IgD-negative memory B cell (primary cell): ENCODE measurements around the gene SLC12A7. TPM values are rescaled to one million over a fixed set of nuclear protein-coding genes. Genes with fewer than 3 reads are reported as not detected.
"Not testable (repeated sequence)": the region's sequence is repeated elsewhere in the genome, so short reads cannot be mapped to it uniquely, and the experiment has no call there.

Experiments
- H3K27ac Mint-ChIP-seq, 3 donors: one replicate each; pipeline ENCODE4 v1.8.0; 2020 to 2022; ENCODE audit warnings: mild to moderate bottlenecking in 3 of 3, mixed read lengths in 3 of 3, moderate library complexity in 1 of 3
- H3K27me3 Mint-ChIP-seq: one replicate; pipeline ENCODE4 v1.8.0; 2021; ENCODE audit warnings: mixed read lengths
- H3K36me3 Mint-ChIP-seq: one replicate; pipeline ENCODE4 v1.8.0; 2020; ENCODE audit warnings: mild to moderate bottlenecking, mixed read lengths
- H3K4me1 Mint-ChIP-seq, 3 donors: one replicate each; pipeline ENCODE4 v1.8.0; 2020 to 2022; ENCODE audit warnings: mixed read lengths in 3 of 3, mild to moderate bottlenecking in 1 of 3
- H3K4me3 Mint-ChIP-seq, 4 donors: one replicate each; pipeline ENCODE4 v1.8.0; 2020 to 2022; ENCODE audit warnings: mild to moderate bottlenecking in 4 of 4, mixed read lengths in 4 of 4, moderate library complexity in 3 of 4
- H3K9me3 Mint-ChIP-seq, 3 donors: one replicate each; pipeline ENCODE4 v1.8.0; 2020 to 2021; ENCODE audit warnings: mixed read lengths in 3 of 3, mild to moderate bottlenecking in 1 of 3
- polyA plus RNA-seq: library from polyadenylated mRNA; unstranded; fragments of 300-500 nt; fragmentation: Illumina TruSeq; gene quantifications from one replicate; pipeline ENCODE4 v1.2.3, GENCODE V29; 2021

The SLC12A7 gene
- polyA plus RNA-seq, 1 donor from 2014 or later = 10.9 TPM

GRCh38 chr5:1094670-1095190, 17.1 kb downstream of the SLC12A7 start:
- Mint-ChIP-seq H3K36me3 (no peaks in the 10 kb centered on the region), H3K4me1 (peaks cover 5 to 6% (median 5%) of the 10 kb centered on the region in 3 donors), H3K4me3 (no peak overlapping the region), H3K9me3 (no peaks in the 10 kb centered on the region), H3K27ac (peak overlapping the region in 1 of 3 donors; percentile 51), H3K27me3 (no peaks in the 10 kb centered on the region)

- no peaks in the 10 kb centered on the region for H3K36me3 Mint-ChIP-seq
- peak overlapping the region in 2 of 3 donors; percentile 31 to 73 for H3K27ac Mint-ChIP-seq
- H3K4me1 Mint-ChIP-seq = peaks cover 5 to 6% (median 5%) of the 10 kb centered on the region in 3 donors
- no peak overlapping the region for H3K4me3 Mint-ChIP-seq
- H3K27me3 Mint-ChIP-seq = no peaks in the 10 kb centered on the region
- no peaks in the 10 kb centered on the region for H3K9me3 Mint-ChIP-seq
These were observed 18.5 kb downstream of the SLC12A7 start for GRCh38 chr5:1093361-1093760.

GRCh38 chr5:1092122-1092521, 19.7 kb downstream of the SLC12A7 start:
- no peaks in the 10 kb centered on the region for H3K36me3 Mint-ChIP-seq
- H3K27me3 Mint-ChIP-seq = no peaks in the 10 kb centered on the region
- H3K4me1 Mint-ChIP-seq = peaks cover 0 to 4% (median 3%) of the 10 kb centered on the region in 3 donors
- H3K27ac Mint-ChIP-seq = no peak overlapping the region
- H3K9me3 Mint-ChIP-seq = no peaks in the 10 kb centered on the region
- no peak overlapping the region for H3K4me3 Mint-ChIP-seq

- peaks cover 0 to 4% (median 3%) of the 10 kb centered on the region in 3 donors for H3K4me1 Mint-ChIP-seq
- H3K9me3 Mint-ChIP-seq = no peaks in the 10 kb centered on the region
These were observed 20.2 kb downstream of the SLC12A7 start for GRCh38 chr5:1091632-1092031.

GRCh38 chr5:1090538-1090937, 21.3 kb downstream of the SLC12A7 start:
- no peak overlapping the region for H3K27ac Mint-ChIP-seq
- no peaks in the 10 kb centered on the region for H3K9me3 Mint-ChIP-seq
- no peaks in the 10 kb centered on the region for H3K36me3 Mint-ChIP-seq
- no peaks in the 10 kb centered on the region for H3K27me3 Mint-ChIP-seq
- H3K4me1 Mint-ChIP-seq = peaks cover 0 to 3% (median 0%) of the 10 kb centered on the region in 3 donors
- H3K4me3 Mint-ChIP-seq = no peak overlapping the region

More at GRCh38 chr5:1091632-1092031, 20.2 kb downstream of the SLC12A7 start:
- Mint-ChIP-seq H3K27ac (no peak overlapping the region), H3K4me3 (no peak overlapping the region), H3K27me3 (no peaks in the 10 kb centered on the region), H3K36me3 (no peaks in the 10 kb centered on the region)

GRCh38 chr5:1089621-1090040, 22.2 kb downstream of the SLC12A7 start:
- H3K36me3 Mint-ChIP-seq = no peaks in the 10 kb centered on the region
- H3K4me1 Mint-ChIP-seq = peaks cover 0 to 3% (median 0%) of the 10 kb centered on the region in 3 donors
- H3K27me3 Mint-ChIP-seq = no peaks in the 10 kb centered on the region
- H3K9me3 Mint-ChIP-seq = no peaks in the 10 kb centered on the region
- H3K27ac Mint-ChIP-seq = no peak overlapping the region
- H3K4me3 Mint-ChIP-seq = no peak overlapping the region

- Mint-ChIP-seq H3K9me3 (no peaks in the 10 kb centered on the region), H3K27me3 (no peaks in the 10 kb centered on the region), H3K4me1 (no peaks in the 10 kb centered on the region), H3K4me3 (no peak overlapping the region), H3K27ac (no peak overlapping the region), H3K36me3 (no peaks in the 10 kb centered on the region)
These were observed 22.7 kb downstream of the SLC12A7 start for GRCh38 chr5:1089146-1089545.

GRCh38 chr5:1088726-1089125, 23.1 kb downstream of the SLC12A7 start:
- Mint-ChIP-seq H3K36me3 (no peaks in the 10 kb centered on the region), H3K9me3 (no peaks in the 10 kb centered on the region), H3K27me3 (no peaks in the 10 kb centered on the region), H3K4me1 (no peaks in the 10 kb centered on the region), H3K27ac (no peak overlapping the region), H3K4me3 (no peak overlapping the region)

GRCh38 chr5:1088031-1088430, 23.8 kb downstream of the SLC12A7 start:
- H3K4me1 Mint-ChIP-seq = no peaks in the 10 kb centered on the region
- no peaks in the 10 kb centered on the region for H3K27me3 Mint-ChIP-seq
- no peak overlapping the region for H3K27ac Mint-ChIP-seq
- no peaks in the 10 kb centered on the region for H3K9me3 Mint-ChIP-seq
- H3K4me3 Mint-ChIP-seq = no peak overlapping the region
- H3K36me3 Mint-ChIP-seq = no peaks in the 10 kb centered on the region

GRCh38 chr5:1087428-1087827, 24.4 kb downstream of the SLC12A7 start:
- Mint-ChIP-seq H3K27me3 (no peaks in the 10 kb centered on the region), H3K4me3 (no peak overlapping the region), H3K9me3 (no peaks in the 10 kb centered on the region), H3K36me3 (no peaks in the 10 kb centered on the region), H3K27ac (no peak overlapping the region), H3K4me1 (no peaks in the 10 kb centered on the region)

GRCh38 chr5:1086871-1087270, 25.0 kb downstream of the SLC12A7 start:
- no peak overlapping the region for H3K27ac Mint-ChIP-seq
- no peaks in the 10 kb centered on the region for H3K4me1 Mint-ChIP-seq
- no peak overlapping the region for H3K4me3 Mint-ChIP-seq
- no peaks in the 10 kb centered on the region for H3K27me3 Mint-ChIP-seq
- no peaks in the 10 kb centered on the region for H3K36me3 Mint-ChIP-seq
- H3K9me3 Mint-ChIP-seq = no peaks in the 10 kb centered on the region

- Mint-ChIP-seq H3K4me3 (no peak overlapping the region), H3K36me3 (no peaks in the 10 kb centered on the region), H3K4me1 (no peaks in the 10 kb centered on the region), H3K9me3 (no peaks in the 10 kb centered on the region), H3K27ac (no peak overlapping the region), H3K27me3 (no peaks in the 10 kb centered on the region)
These were observed 25.7 kb downstream of the SLC12A7 start for GRCh38 chr5:1086137-1086536.

- no peaks in the 10 kb centered on the region for H3K4me1 Mint-ChIP-seq
- no peaks in the 10 kb centered on the region for H3K27me3 Mint-ChIP-seq
- H3K4me3 Mint-ChIP-seq = no peak overlapping the region
- H3K9me3 Mint-ChIP-seq = no peaks in the 10 kb centered on the region
- H3K27ac Mint-ChIP-seq = no peak overlapping the region
- H3K36me3 Mint-ChIP-seq = no peaks in the 10 kb centered on the region
These were observed 26.5 kb downstream of the SLC12A7 start for GRCh38 chr5:1085391-1085790.

GRCh38 chr5:1083823-1084605, 27.8 kb downstream of the SLC12A7 start:
- Mint-ChIP-seq H3K27ac (no peak overlapping the region), H3K4me1 (no peaks in the 10 kb centered on the region), H3K9me3 (no peaks in the 10 kb centered on the region), H3K36me3 (no peaks in the 10 kb centered on the region), H3K4me3 (no peak overlapping the region), H3K27me3 (no peaks in the 10 kb centered on the region)

- H3K36me3 Mint-ChIP-seq, H3K27me3 Mint-ChIP-seq, H3K4me3 Mint-ChIP-seq, H3K27ac Mint-ChIP-seq, H3K4me1 Mint-ChIP-seq, H3K9me3 Mint-ChIP-seq: not testable (repeated sequence)
These were observed 28.8 kb downstream of the SLC12A7 start for GRCh38 chr5:1083026-1083425.

GRCh38 chr5:1081519-1081918, 30.3 kb downstream of the SLC12A7 start:
- H3K27me3 Mint-ChIP-seq = no peaks in the 10 kb centered on the region
- H3K36me3 Mint-ChIP-seq = peaks cover 3% of the 10 kb centered on the region
- no peak overlapping the region for H3K27ac Mint-ChIP-seq
- no peaks in the 10 kb centered on the region for H3K4me1 Mint-ChIP-seq
- no peaks in the 10 kb centered on the region for H3K9me3 Mint-ChIP-seq
- peak overlapping the region in 1 of 4 donors; percentile 81 for H3K4me3 Mint-ChIP-seq
